GM21367 (cell line): Measurements from ENCODE around the gene ZP3.
A peak's percentile ranks its signal among the peaks of the same experiment; 100 is the strongest.
"Not testable (repeated sequence)": the region's sequence is repeated elsewhere in the genome, so short reads cannot be mapped to it uniquely, and the experiment has no call there.

ENCODE experiments used
- ATAC-seq: cut with Tn5 transposase; IDR thresholded peaks from one replicate; pipeline ENCODE4 v1.9.1; 2021; ENCODE audit not compliant: unreplicated experiment

ZP3 gene

DNA sequence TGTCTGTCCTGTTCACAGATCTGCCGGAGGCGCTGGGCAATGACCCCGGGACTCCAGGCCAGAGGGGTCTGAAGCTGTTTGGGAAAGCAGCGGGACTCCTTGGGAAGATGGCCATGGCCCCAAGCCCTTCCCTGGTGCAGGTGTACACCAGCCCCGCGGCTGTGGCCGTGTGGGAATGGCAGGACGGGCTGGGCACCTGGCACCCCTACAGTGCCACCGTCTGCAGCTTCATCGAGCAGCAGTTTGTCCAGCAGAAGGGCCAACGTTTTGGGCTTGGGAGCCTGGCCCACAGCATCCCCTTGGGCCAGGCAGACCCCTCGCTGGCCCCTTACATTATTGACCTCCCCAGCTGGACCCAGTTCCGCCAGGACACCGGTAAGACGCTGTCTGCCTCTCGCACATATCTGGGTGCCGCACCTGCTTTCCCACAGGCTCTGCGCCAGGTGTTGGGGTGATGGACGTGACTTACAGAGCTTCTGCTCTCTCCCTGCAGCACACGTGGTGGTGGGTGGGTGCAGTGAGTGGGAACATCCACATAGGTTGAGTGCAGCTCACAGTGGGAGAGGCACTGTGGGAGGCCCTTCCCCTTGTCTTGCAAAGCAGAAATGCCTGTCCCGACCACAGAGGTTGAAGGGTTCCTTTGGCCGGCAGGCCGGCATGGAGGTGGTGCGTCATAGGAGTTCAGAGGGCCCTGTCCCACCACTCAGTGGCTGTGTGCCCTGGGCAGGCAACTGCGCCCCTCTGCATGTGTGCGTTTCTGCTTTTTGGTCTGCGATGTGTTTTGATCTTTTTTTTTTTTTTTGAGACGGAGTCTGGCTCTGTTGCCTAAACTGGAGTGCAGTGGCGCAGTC is 55.9 kb downstream of the ZP3 start:
- ATAC-seq: not testable (repeated sequence)

DNA sequence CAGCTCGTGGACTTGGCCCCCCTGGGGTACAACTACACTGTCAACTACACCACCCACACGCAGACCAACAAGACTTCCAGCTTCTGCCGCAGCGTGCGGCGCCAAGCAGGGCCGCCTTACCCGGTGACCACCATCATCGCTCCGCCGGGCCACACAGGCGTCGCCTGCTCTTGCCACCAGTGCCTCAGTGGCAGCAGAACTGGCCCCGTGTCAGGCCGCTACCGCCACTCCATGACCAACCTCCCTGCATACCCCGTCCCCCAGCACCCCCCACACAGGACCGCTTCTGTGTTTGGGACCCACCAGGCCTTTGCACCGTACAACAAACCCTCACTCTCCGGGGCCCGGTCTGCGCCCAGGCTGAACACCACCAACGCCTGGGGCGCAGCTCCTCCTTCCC is 57.9 kb downstream of the ZP3 start:
- not testable (repeated sequence) for ATAC-seq

DNA sequence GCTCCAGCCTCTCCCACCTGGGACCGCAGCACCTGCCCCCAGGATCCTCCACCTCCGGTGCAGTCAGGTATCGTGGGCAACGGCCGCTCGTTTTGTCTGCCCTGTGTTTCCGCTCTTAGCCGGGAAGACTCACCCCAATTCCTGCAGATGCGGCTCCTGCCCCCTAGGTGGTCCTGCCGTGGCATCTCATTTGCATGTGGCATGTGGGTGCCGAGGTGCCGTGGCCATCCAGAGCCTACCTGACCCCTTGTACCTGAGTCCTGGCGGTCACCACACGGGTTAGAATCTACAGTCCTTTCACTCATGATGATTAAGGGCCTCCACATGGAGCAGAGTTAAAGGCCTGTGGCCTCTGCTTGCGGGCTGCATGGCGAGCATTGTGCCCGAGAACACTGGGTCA is 58.3 kb downstream of the ZP3 start:
- not testable (repeated sequence) for ATAC-seq

DNA sequence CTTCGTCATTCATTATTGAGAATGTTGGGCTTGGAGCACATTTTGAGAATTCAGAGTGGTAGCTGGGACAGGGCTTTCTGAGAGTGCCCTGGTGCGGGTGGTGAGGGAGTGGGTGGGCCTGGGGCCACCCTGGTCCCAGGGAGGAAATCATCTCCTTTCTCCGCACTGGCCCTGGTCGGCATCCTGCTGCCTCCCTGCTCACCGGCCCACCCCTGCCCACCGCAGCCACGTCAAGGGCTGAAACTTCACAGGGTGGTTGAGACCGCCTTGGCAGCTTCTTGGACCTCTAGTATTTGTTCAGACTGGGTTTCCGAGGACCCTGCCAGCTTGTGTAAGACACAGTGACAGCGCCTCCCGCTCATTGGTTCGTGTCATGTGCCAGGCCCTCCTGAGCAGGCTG is 59.7 kb downstream of the ZP3 start:
- not testable (repeated sequence) for ATAC-seq

DNA sequence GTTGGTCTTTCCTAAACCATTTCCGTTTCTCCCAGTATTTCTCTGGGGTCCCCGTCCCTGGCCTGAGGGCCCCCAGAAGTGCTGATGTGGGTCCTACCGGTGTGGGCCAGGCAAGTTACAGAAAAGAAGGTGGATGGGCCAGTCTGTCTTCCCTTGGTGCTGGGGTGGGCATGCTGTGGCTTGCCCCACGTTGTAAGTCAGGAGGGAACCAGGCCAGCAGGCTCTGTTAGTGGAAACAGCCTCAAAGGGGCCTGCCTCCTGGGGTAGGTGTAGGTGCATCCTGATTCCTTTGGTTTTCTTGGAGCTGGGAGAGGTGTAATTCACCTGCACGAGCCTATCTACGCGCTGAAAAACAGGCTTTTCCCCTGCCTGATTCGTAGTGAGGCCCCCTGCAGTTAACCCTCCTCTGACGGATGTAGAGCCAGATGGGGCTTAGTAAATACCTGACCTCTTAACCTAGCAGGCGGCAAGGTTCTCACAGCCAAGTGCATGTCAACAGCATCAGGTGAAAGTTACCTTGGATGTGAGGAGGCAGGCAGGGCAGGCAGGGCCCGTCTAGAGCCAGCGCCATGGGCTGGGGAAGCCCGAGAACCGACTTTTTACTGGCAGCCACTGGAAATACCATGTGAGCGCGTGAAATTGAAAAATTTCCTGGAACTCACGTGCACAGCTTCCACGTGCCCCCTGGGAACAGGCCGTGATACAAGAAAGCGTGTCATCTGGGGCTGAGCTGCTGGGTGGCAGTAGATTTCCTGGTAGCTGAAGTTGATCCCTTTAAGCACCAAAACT is 61.3 kb downstream of the ZP3 start:
- ATAC-seq: peak; percentile 8

DNA sequence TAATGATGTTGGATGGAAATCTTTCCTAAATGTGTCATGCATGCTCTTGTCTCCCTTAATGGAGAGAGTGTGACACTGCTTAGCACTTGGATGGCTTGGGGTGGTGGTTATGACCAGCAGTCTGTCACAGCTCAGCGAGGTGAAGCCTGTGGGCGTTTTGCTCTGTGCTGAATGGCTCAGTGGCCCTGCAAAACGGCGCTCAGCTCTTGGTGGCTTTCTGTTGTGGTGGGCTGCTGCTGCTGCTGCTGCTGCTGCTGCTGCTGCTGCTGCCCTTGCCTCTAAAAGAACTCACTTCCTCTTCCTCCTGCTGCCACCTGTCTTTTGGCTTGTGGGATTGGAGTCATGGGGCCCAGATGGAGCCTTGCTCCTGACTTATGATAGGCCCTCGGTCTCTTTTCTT is 61.9 kb downstream of the ZP3 start:
- ATAC-seq: peak; percentile 98

DNA sequence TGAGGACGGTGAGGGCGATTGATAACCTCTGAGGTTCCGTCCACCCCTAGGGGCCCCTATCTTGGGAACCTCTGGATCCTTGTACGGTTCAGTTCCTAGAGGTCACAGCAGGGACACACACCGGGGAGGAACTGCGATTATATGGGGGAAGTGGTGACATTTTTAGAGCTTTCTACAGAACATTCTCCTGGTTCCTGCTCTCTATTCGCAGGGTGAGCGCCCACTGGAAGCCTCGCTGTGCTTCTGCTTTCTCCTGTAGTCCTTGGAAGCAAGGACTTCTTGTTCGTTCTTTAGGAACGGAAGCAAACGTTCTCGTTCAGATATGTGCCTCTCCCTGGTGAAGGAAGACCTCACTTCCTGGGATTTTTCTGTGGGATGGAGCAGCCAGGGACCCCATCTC is 63.2 kb downstream of the ZP3 start:
- not testable (repeated sequence) for ATAC-seq
